ENCODE data around the gene ATP5PD. TPM values are rescaled to one million over a fixed set of nuclear protein-coding genes. Genes with fewer than 3 reads are reported as not detected.

Gene ATP5PD
- total and polyA plus RNA-seq, 2 of the 13 experiments (the other 11 are each of a cell fraction or from before 2014, with no cell fraction given) = 158 to 428 TPM

DNA sequence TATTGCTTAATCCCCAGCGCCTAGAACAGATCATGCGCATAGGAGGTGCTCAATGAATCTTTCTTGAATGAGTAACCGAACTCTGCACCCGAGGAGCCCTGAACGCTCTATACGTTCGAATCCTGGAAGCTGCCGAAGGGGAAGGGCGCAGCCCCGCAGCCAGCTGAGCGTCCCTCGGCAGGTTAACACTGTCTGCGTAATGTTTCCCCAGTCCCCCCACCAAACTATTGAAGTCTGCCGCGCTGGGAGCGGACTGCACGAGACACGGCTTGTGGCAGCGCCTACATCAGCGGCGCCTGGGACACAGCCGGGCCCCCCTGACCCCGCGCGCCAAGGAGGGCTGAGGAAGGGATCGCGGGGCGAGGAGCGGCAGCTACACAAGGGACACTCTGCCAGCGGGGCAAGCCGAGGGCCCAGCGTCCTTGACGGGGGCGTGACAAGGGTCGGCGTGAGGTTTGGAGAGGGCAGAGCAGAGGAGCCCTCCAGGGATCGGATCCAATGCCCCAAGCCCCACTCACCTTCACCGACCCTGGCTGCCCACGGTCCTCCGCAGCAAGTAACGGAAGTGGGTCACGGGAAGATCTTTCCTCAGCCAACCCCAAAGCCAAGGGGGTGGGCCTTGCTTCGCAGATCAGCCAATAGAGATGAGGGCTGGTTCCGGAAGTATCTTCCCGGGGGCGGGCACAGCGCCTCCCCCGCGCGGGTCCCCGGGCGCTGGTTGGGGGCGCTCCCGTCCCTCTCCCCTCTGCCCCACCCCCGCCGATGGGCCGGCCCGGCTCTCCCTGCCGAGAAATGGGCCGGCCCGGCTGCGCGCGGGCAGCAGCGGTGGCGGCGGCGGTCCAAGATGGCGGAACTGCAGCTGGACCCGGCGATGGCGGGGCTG, at the start of gene ATP5PD, which contains the start of gene KCTD2 (continued):
- TF ChIP-seq TBX2 (CRISPR knock-in tag; IDR thresholded peaks at IDR 0.05; ENCODE audit: borderline replicate concordance) = peak; percentile 82; the same call in 1 of the 2 replicates
- no peak for TF ChIP-seq PHF5A (CRISPR knock-in tag; IDR thresholded peaks at IDR 0.05; ENCODE audit: low read depth, unreplicated experiment)
- TF ChIP-seq, protein P1, sequence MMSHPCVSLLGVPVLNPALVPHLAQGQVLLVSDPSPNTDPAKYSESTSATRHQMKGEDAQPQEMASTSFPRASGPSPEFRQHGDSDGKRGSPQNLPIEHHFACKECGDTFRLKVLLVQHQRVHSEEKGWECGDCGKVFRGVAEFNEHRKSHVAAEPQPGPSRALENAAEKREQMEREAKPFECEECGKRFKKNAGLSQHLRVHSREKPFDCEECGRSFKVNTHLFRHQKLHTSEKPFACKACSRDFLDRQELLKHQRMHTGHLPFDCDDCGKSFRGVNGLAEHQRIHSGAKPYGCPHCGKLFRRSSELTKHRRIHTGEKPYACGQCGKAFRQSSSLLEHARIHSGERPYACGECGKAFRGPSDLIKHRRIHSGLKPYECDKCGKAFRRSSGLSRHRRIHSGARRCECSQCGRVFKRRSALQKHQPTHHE (CRISPR knock-in tag; IDR thresholded peaks at IDR 0.05; ENCODE audit: borderline replicate concordance) = peak; percentile 97; the same call in 1 of the 2 replicates
- TF ChIP-seq, protein P2, sequence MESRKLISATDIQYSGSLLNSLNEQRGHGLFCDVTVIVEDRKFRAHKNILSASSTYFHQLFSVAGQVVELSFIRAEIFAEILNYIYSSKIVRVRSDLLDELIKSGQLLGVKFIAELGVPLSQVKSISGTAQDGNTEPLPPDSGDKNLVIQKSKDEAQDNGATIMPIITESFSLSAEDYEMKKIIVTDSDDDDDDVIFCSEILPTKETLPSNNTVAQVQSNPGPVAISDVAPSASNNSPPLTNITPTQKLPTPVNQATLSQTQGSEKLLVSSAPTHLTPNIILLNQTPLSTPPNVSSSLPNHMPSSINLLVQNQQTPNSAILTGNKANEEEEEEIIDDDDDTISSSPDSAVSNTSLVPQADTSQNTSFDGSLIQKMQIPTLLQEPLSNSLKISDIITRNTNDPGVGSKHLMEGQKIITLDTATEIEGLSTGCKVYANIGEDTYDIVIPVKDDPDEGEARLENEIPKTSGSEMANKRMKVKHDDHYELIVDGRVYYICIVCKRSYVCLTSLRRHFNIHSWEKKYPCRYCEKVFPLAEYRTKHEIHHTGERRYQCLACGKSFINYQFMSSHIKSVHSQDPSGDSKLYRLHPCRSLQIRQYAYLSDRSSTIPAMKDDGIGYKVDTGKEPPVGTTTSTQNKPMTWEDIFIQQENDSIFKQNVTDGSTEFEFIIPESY (CRISPR knock-in tag; IDR thresholded peaks at IDR 0.05) = peak; percentile 54; the same call in 1 of the 2 replicates
- TF ChIP-seq FOXC1 (CRISPR knock-in tag; IDR thresholded peaks at IDR 0.05; ENCODE audit: borderline replicate concordance) = peak; percentile 97
- TF ChIP-seq MEIS2 (CRISPR knock-in tag; IDR thresholded peaks at IDR 0.05) = no peak; the same call in 1 of the 2 replicates
- 0 out of 2 replicates have a peak, but pooled peaks have one; percentile 77 for TF ChIP-seq ZC3H13 (CRISPR knock-in tag; IDR thresholded peaks at IDR 0.05)
- TF ChIP-seq ZNF207 (IDR thresholded peaks at IDR 0.05; ENCODE audit: borderline replicate concordance) = no peak
- TF ChIP-seq RFX1 (IDR thresholded peaks at IDR 0.05) = no peak
- TF ChIP-seq ZNF691 (CRISPR knock-in tag; IDR thresholded peaks at IDR 0.05; ENCODE audit: borderline replicate concordance, low read depth) = no peak; the same call in 1 of the 2 replicates
- no peak for TF ChIP-seq ZMAT5 (CRISPR knock-in tag; IDR thresholded peaks at IDR 0.05; ENCODE audit: borderline replicate concordance, low read depth)
- TF ChIP-seq CENPX (CRISPR knock-in tag; IDR thresholded peaks at IDR 0.05) = no peak
- peak; percentile 90; the same call in 1 of the 2 replicates for TF ChIP-seq RELA (CRISPR knock-in tag; IDR thresholded peaks at IDR 0.05)
- no peak for TF ChIP-seq ZNF180 (CRISPR knock-in tag; IDR thresholded peaks at IDR 0.05; ENCODE audit: borderline replicate concordance, low read depth)
- no peak for TF ChIP-seq ZNF773 (CRISPR knock-in tag; IDR thresholded peaks at IDR 0.05; ENCODE audit: borderline replicate concordance)
- TF ChIP-seq ZNF329 (CRISPR knock-in tag; IDR thresholded peaks at IDR 0.05; ENCODE audit: low read depth) = no peak
- TF ChIP-seq TRIM22 (IDR thresholded peaks at IDR 0.05) = no peak
- TF ChIP-seq TRAFD1 (CRISPR knock-in tag; IDR thresholded peaks at IDR 0.05; ENCODE audit: borderline replicate concordance) = no peak
- TF ChIP-seq MYPOP (CRISPR knock-in tag; IDR thresholded peaks at IDR 0.05) = no peak
